Natural killer cell (primary cell): Measurements from ENCODE around the gene PREX1. TPM values are rescaled to one million over a fixed set of nuclear protein-coding genes. Genes with fewer than 3 reads are reported as not detected.

Experiments
- ATAC-seq, 3 donors: fragments of 150-1000 bp in 2 of 3; fragments of 200-7000 bp in 1 of 3; cut with Tn5 transposase; 1 replicate in 1 of 3; 2 replicates in 2 of 3; pipeline ENCODE4 v1.10.0; 2021; ENCODE audit warnings: mild to moderate bottlenecking in 2 of 3, moderate library complexity in 2 of 3
- DNase-seq, 2 donors: peaks; one replicate each; pipeline versions ENCODE4 v3.0.0 to v3.0.0-alpha.2; 2013 to 2021; ENCODE audit warnings: mixed read lengths in 1 of 2
- H3K27ac ChIP-seq: one replicate; pipeline ENCODE4 v1.5.1; 2013; ENCODE audit warnings: mild to moderate bottlenecking, low read length
- H3K27me3 ChIP-seq: one replicate; pipeline ENCODE4 v1.6.1; 2013; ENCODE audit warnings: low read length; ENCODE audit not compliant: control insufficient read depth, insufficient read depth
- H3K36me3 ChIP-seq: one replicate; pipeline ENCODE4 v1.6.1; 2013; ENCODE audit warnings: low read length; ENCODE audit not compliant: control insufficient read depth, insufficient read depth
- H3K4me1 ChIP-seq: one replicate; pipeline ENCODE4 v1.6.1; 2013; ENCODE audit warnings: low read length; ENCODE audit not compliant: control insufficient read depth, insufficient read depth
- H3K4me3 ChIP-seq: one replicate; pipeline ENCODE4 v1.5.1; 2013; ENCODE audit warnings: low read length
- H3K9me3 ChIP-seq: one replicate; pipeline ENCODE4 v1.6.1; 2013; ENCODE audit warnings: low read length; ENCODE audit not compliant: control insufficient read depth, insufficient read depth
- H3K27ac Mint-ChIP-seq, 2 donors: one replicate each; pipeline ENCODE4 v1.8.0; 2022; ENCODE audit warnings: mild to moderate bottlenecking in 2 of 2, mixed read lengths in 2 of 2, moderate library complexity in 1 of 2
- H3K27me3 Mint-ChIP-seq, 2 donors: one replicate each; pipeline ENCODE4 v1.8.0; 2022; ENCODE audit warnings: low read depth in 2 of 2, mixed read lengths in 2 of 2
- H3K36me3 Mint-ChIP-seq: one replicate; pipeline ENCODE4 v1.8.0; 2022; ENCODE audit warnings: mixed read lengths
- H3K4me1 Mint-ChIP-seq, 2 donors: one replicate each; pipeline ENCODE4 v1.8.0; 2022; ENCODE audit warnings: mixed read lengths in 2 of 2
- H3K4me3 Mint-ChIP-seq: one replicate; pipeline ENCODE4 v1.8.0; 2022; ENCODE audit warnings: mild to moderate bottlenecking, moderate library complexity, mixed read lengths
- H3K9me3 Mint-ChIP-seq, 2 donors: one replicate each; pipeline ENCODE4 v1.8.0; 2022; ENCODE audit warnings: mixed read lengths in 2 of 2
- WGBS: methylation state at CpG from one replicate; pipeline ENCODE4 v1.1.7; 2013; ENCODE audit warnings: missing lambda C conversion rate; ENCODE audit not compliant: insufficient coverage; 5-methylcytosine and 5-hydroxymethylcytosine counted together
- intact Hi-C: fragments of 100-400 bp; cut with micrococcal nuclease; formaldehyde crosslinking; loops from one replicate; pipeline ENCODE4 v1.14.2; 2022
- total RNA-seq, 4 donors: library from RNA; stranded (reverse); fragments of 120-200 nt in 1 of 4; gene quantifications; one replicate each; pipeline versions ENCODE4 v1.2.3 to v1.2.4, GENCODE V29; 2013 to 2022
- TF ChIP-seq, protein P1 (sequence below): fragments of 200-600 bp; IDR thresholded peaks from one replicate; pipeline ENCODE4 v1.8.0; 2022; ENCODE audit warnings: antibody characterized with exemption

The PREX1 gene
- total RNA-seq, 3 donors from 2014 or later (not counting 1 experiment from before 2014, with no cell fraction given) = 382 to 392 (median 389) TPM

DNA sequence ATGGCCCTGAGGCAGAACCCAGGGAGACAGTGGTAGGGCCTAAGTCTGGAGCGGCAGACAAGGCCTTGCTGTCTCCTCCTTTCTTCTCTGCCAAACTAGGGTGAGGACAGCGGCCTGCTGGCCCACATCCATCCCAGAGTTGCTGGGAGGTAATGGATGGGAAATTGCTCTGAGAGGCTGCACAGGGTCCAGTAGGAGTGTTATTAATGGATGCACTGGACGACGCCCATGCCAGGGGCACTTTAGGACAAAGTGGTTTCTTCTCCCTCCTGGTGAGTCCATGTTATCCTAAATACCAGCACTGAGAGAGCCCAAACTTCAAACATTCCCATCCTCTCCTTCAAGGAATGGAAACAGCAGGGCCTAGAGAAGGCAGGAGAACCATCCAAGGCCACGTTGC, 28.3 kb upstream of the PREX1 start:
- peaks cover 17% of the 10 kb centered on the region for H3K4me1 ChIP-seq
- H3K36me3 Mint-ChIP-seq = no peaks in the 10 kb centered on the region
- H3K27ac Mint-ChIP-seq = no peak overlapping the region
- no peaks in the 10 kb centered on the region for H3K36me3 ChIP-seq
- no peaks in the 10 kb centered on the region for H3K9me3 ChIP-seq
- intact Hi-C loops = no loop called here
- ATAC-seq = no peak
- no peaks in the 10 kb centered on the region for H3K9me3 Mint-ChIP-seq
- H3K4me3 Mint-ChIP-seq = no peak overlapping the region
- TF ChIP-seq, protein P1, sequence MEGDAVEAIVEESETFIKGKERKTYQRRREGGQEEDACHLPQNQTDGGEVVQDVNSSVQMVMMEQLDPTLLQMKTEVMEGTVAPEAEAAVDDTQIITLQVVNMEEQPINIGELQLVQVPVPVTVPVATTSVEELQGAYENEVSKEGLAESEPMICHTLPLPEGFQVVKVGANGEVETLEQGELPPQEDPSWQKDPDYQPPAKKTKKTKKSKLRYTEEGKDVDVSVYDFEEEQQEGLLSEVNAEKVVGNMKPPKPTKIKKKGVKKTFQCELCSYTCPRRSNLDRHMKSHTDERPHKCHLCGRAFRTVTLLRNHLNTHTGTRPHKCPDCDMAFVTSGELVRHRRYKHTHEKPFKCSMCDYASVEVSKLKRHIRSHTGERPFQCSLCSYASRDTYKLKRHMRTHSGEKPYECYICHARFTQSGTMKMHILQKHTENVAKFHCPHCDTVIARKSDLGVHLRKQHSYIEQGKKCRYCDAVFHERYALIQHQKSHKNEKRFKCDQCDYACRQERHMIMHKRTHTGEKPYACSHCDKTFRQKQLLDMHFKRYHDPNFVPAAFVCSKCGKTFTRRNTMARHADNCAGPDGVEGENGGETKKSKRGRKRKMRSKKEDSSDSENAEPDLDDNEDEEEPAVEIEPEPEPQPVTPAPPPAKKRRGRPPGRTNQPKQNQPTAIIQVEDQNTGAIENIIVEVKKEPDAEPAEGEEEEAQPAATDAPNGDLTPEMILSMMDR = no peak
- H3K27ac ChIP-seq = no peak overlapping the region
- 90% methylated on average over 4 of the region's 5 CpGs for WGBS
- peaks cover 12 to 26% of the 10 kb centered on the region in 2 donors for H3K4me1 Mint-ChIP-seq
- no peaks in the 10 kb centered on the region for H3K27me3 ChIP-seq
- no peak for DNase-seq
- H3K4me3 ChIP-seq = no peak overlapping the region
- peaks cover 0 to 3% of the 10 kb centered on the region in 2 donors for H3K27me3 Mint-ChIP-seq

DNA sequence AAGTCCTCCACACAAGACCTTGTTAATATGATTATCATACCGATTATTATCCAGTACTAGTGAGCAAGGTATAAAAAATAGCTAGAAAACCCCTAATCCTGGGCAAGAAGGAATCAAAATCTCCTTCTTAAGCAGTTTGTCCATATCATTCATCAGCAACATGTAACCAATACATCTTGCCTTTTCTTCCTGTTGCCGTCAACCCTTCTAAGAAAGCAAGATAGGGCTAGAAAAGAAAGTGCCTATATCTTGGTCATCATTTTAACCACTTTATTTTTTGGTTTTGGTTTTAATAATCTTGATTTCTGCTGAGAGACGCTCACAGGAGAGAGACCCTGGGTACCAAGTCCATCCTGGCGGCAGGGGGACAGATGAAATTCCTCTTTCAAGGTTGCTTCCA, 27.2 kb upstream of the PREX1 start:
- Mint-ChIP-seq H3K36me3 (no peaks in the 10 kb centered on the region), H3K27me3 (peaks cover 3% of the 10 kb centered on the region in 2 donors), H3K27ac (no peak overlapping the region), H3K4me3 (no peak overlapping the region), H3K4me1 (peaks cover 2 to 17% of the 10 kb centered on the region in 2 donors), H3K9me3 (no peaks in the 10 kb centered on the region)
- no peak overlapping the region for H3K4me3 ChIP-seq
- no peaks in the 10 kb centered on the region for H3K36me3 ChIP-seq
- intact Hi-C loops = no loop called here
- no peaks in the 10 kb centered on the region for H3K9me3 ChIP-seq
- DNase-seq (no peak), ATAC-seq (no peak)
- TF ChIP-seq, protein P1 = no peak
- WGBS = 77% methylated on average over 3 of the region's 4 CpGs
- no peak overlapping the region for H3K27ac ChIP-seq
- no peaks in the 10 kb centered on the region for H3K27me3 ChIP-seq
- H3K4me1 ChIP-seq = peaks cover 7% of the 10 kb centered on the region

DNA sequence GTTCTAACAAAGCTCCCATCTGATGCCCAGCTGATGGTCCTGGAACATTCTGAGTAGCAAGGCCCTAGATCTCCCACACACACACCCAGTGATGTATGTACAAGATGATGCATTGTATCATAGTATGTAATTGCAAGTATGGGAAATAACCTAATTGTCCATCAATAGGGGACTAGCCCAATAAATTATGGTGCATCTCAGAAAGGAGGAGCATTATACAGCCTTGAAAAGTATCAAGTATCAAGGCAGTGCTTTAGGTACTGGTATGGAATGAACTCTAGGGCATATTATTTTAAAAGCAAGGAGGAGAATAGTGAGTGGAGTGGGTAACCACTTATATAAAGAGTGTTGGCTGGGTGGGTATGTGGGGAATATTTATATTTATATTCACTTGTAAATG, 24.8 kb upstream of the PREX1 start:
- Mint-ChIP-seq H3K27me3 (peaks cover 3 to 6% of the 10 kb centered on the region in 2 donors), H3K36me3 (no peaks in the 10 kb centered on the region), H3K4me1 (peaks cover 0 to 15% of the 10 kb centered on the region in 2 donors), H3K27ac (no peak overlapping the region), H3K9me3 (no peaks in the 10 kb centered on the region), H3K4me3 (no peak overlapping the region)
- H3K4me1 ChIP-seq = no peaks in the 10 kb centered on the region
- DNase-seq (no peak), ATAC-seq (no peak)
- no peaks in the 10 kb centered on the region for H3K9me3 ChIP-seq
- TF ChIP-seq, protein P1 = no peak
- no peak overlapping the region for H3K4me3 ChIP-seq
- H3K27ac ChIP-seq = no peak overlapping the region
- H3K27me3 ChIP-seq = no peaks in the 10 kb centered on the region
- no peaks in the 10 kb centered on the region for H3K36me3 ChIP-seq
- intact Hi-C loops = no loop called here

DNA sequence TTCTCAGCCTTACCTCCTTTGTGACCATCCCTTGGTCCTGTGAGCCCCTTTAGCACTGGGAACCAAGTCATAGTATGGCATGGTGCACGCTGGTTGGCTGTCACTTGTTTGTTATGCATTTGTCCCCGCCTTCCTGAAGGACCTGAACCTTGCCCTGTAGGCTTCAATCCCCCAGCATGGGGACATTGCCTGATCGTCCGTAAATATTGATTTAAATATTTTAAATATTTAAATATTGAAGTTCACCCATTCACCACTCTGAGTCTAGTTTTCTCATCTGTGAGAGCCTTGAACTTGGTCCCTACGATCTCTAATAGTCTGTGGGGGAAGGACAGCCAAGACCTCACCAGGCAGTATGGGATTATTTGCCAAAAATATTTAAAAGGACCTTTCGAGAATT, 23.8 kb upstream of the PREX1 start:
- no peak overlapping the region for H3K27ac Mint-ChIP-seq
- ATAC-seq (no peak), DNase-seq (no peak)
- H3K4me1 ChIP-seq = peaks cover 4% of the 10 kb centered on the region
- 96% methylated on average over 4 of the region's 6 CpGs for WGBS
- H3K36me3 ChIP-seq = no peaks in the 10 kb centered on the region
- intact Hi-C loops = no loop called here
- H3K27ac ChIP-seq = no peak overlapping the region
- H3K9me3 ChIP-seq = no peaks in the 10 kb centered on the region
- TF ChIP-seq, protein P1 = no peak
- H3K27me3 Mint-ChIP-seq = peaks cover 3 to 6% of the 10 kb centered on the region in 2 donors
- no peak overlapping the region for H3K4me3 Mint-ChIP-seq
- H3K27me3 ChIP-seq = no peaks in the 10 kb centered on the region
- H3K4me3 ChIP-seq = no peak overlapping the region
- H3K4me1 Mint-ChIP-seq = peaks cover 0 to 19% of the 10 kb centered on the region in 2 donors
- no peaks in the 10 kb centered on the region for H3K36me3 Mint-ChIP-seq
- H3K9me3 Mint-ChIP-seq = no peaks in the 10 kb centered on the region
